H1 (cell line): Measurements from ENCODE around the gene SFN. TPM values are rescaled to one million over a fixed set of nuclear protein-coding genes. Genes with fewer than 3 reads are reported as not detected.

Source experiments
- ATF3 ChIP-seq: IDR thresholded peaks from 2 replicates; pipeline ENCODE4 v1.6.1; 2011; ENCODE audit warnings: low read depth, mild to moderate bottlenecking, low read length; ENCODE audit not compliant: insufficient read depth
- CHD2 ChIP-seq: IDR thresholded peaks from 2 replicates; pipeline ENCODE4 v1.6.1; 2012; ENCODE audit warnings: low read length, improper control_type of control experiment
- KDM5A ChIP-seq: fragments of 200-600 bp; IDR thresholded peaks from 2 replicates; pipeline ENCODE4 v1.7.1; 2012; ENCODE audit warnings: mild to moderate bottlenecking, low read length, inconsistent platforms, mixed read lengths
- RNF2 ChIP-seq: fragments of 200-900, 300-1000 bp; sonication (generic); IDR thresholded peaks from 2 replicates; pipeline ENCODE4 v1.7.1; 2016; ENCODE audit warnings: borderline replicate concordance, low read depth, mild to moderate bottlenecking, antibody characterized with exemption, low read length; ENCODE audit not compliant: poor library complexity, severe bottlenecking; ENCODE audit errors: missing control alignments
- polyA plus RNA-seq, 7 experiments: library from polyadenylated mRNA; depleted of rRNA in 3 of 7; stranded (reverse) in 5 of 7; unstranded in 2 of 7; fragments of >200 nt in 5 of 7; fragments of 200-250 nt in 2 of 7; gene quantifications; 1 replicate in 5 of 7; 2 replicates in 1 of 7; 4 replicates in 1 of 7; pipeline versions ENCODE4 v1.2.1 to v1.2.3, GENCODE V29; 2011 to 2013; ENCODE audit warnings: missing spikeins in 2 of 7, mixed read lengths in 2 of 7
- total RNA-seq: library from RNA; stranded (reverse); fragmentation: NEBNext Ultra II Directional; extraction: Animal tissue kit (Norgen Biotek cat#: 25700); gene quantifications from 2 replicates; pipeline ENCODE4 v1.2.1, GENCODE V29; 2021

Gene SFN
- total and polyA plus RNA-seq, 2 of the 8 experiments (the other 6 are each of a cell fraction or from before 2014, with no cell fraction given): 3.3 to 3.9 TPM

GRCh38 chr1:26900001-26900814, 37.3 kb downstream of the SFN start, which contains the start of gene GPATCH3 (continued):
- TF ChIP-seq ATF3 (peak; percentile 27; the same call in 1 of the 2 replicates), KDM5A (peak; percentile 100), CHD2 (peak; percentile 99), RNF2 (no peak)
